Skeletal muscle satellite cell (primary cell): ENCODE results near the gene ZNF827.

Experiments
- H3K27me3 ChIP-seq: 2 replicates; pipeline ENCODE4 v1.7.0; 2013; ENCODE audit warnings: low read length; ENCODE audit not compliant: control insufficient read depth, insufficient read depth
- H3K36me3 ChIP-seq: 2 replicates; pipeline ENCODE4 v1.7.0; 2013; ENCODE audit warnings: mild to moderate bottlenecking, control low read depth, low read length; ENCODE audit not compliant: insufficient read depth
- H3K4me1 ChIP-seq: 2 replicates; pipeline ENCODE4 v1.7.0; 2013; ENCODE audit warnings: low read length; ENCODE audit not compliant: control insufficient read depth, insufficient read depth
- H3K4me2 ChIP-seq: 2 replicates; pipeline ENCODE4 v1.7.0; 2013; ENCODE audit warnings: mild to moderate bottlenecking, low read length
- H3K4me3 ChIP-seq: 2 replicates; pipeline ENCODE4 v1.7.0; 2013; ENCODE audit warnings: low read length
- H3K9ac ChIP-seq: 2 replicates; pipeline ENCODE4 v1.7.0; 2013; ENCODE audit warnings: mild to moderate bottlenecking, low read depth, low read length, moderate library complexity
- H3K9me3 ChIP-seq: replicated peaks from 2 replicates; pipeline ENCODE4 v1.7.0; 2013; ENCODE audit warnings: mild to moderate bottlenecking, control low read depth, low read length

Gene ZNF827

DNA sequence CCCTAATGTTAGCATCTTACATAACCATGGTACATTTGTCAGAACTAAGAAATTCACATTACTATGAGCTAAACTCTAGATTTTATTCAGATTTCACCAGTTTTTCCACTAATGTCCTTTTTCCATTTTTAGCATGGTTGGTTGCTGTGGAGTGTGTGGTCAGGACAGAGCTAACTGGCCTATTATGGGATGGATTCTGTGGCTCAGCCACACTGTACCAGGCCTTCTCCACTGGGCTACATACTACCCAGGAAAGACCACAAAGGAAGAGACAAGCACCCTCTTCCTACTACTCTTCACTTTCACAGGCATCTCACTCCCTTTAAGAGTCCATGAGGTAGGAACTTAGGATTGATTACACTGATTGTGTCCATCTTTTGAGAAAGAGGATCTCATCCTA, 67.4 kb downstream of the ZNF827 start:
- Histone ChIP-seq H3K9me3 (no peaks in the 10 kb centered on the region), H3K27me3 (no peaks in the 10 kb centered on the region), H3K4me1 (no peaks in the 10 kb centered on the region), H3K4me2 (no peak overlapping the region), H3K36me3 (no peaks in the 10 kb centered on the region), H3K4me3 (no peak overlapping the region), H3K9ac (no peak overlapping the region)

- no peak overlapping the region for H3K9ac ChIP-seq
- no peak overlapping the region for H3K4me2 ChIP-seq
- H3K27me3 ChIP-seq: no peaks in the 10 kb centered on the region
- no peaks in the 10 kb centered on the region for H3K4me1 ChIP-seq
- no peak overlapping the region for H3K4me3 ChIP-seq
- H3K36me3 ChIP-seq: no peaks in the 10 kb centered on the region
- H3K9me3 ChIP-seq: no peaks in the 10 kb centered on the region
Observed at GRCh38 chr4:145870155-145871020, 68.2 kb downstream of the ZNF827 start.

- Histone ChIP-seq H3K27me3 (no peaks in the 10 kb centered on the region), H3K9me3 (no peaks in the 10 kb centered on the region), H3K4me3 (no peak overlapping the region), H3K4me1 (no peaks in the 10 kb centered on the region), H3K4me2 (no peak overlapping the region), H3K9ac (no peak overlapping the region), H3K36me3 (no peaks in the 10 kb centered on the region)
Observed at GRCh38 chr4:145868637-145869409, 69.8 kb downstream of the ZNF827 start.

- no peak overlapping the region for H3K9ac ChIP-seq
- H3K9me3 ChIP-seq: no peaks in the 10 kb centered on the region
- no peak overlapping the region for H3K4me2 ChIP-seq
- no peak overlapping the region for H3K4me3 ChIP-seq
- no peaks in the 10 kb centered on the region for H3K36me3 ChIP-seq
- H3K27me3 ChIP-seq: no peaks in the 10 kb centered on the region
- H3K4me1 ChIP-seq: no peaks in the 10 kb centered on the region
Observed at GRCh38 chr4:145867406-145867805, 71.2 kb downstream of the ZNF827 start.

- H3K9me3 ChIP-seq: no peaks in the 10 kb centered on the region
- no peak overlapping the region for H3K9ac ChIP-seq
- H3K27me3 ChIP-seq: no peaks in the 10 kb centered on the region
- H3K4me3 ChIP-seq: no peak overlapping the region
- H3K4me2 ChIP-seq: no peak overlapping the region
- no peaks in the 10 kb centered on the region for H3K4me1 ChIP-seq
- no peaks in the 10 kb centered on the region for H3K36me3 ChIP-seq
Observed at GRCh38 chr4:145866991-145867390, 71.6 kb downstream of the ZNF827 start.

GRCh38 chr4:145865274-145865941, 73.2 kb downstream of the ZNF827 start:
- Histone ChIP-seq H3K4me1 (no peaks in the 10 kb centered on the region), H3K9me3 (no peaks in the 10 kb centered on the region), H3K36me3 (no peaks in the 10 kb centered on the region), H3K4me3 (no peak overlapping the region), H3K9ac (no peak overlapping the region), H3K27me3 (no peaks in the 10 kb centered on the region), H3K4me2 (no peak overlapping the region)

GRCh38 chr4:145863191-145863590, 75.4 kb downstream of the ZNF827 start:
- Histone ChIP-seq H3K4me3 (no peak overlapping the region), H3K4me1 (no peaks in the 10 kb centered on the region), H3K9me3 (no peaks in the 10 kb centered on the region), H3K27me3 (no peaks in the 10 kb centered on the region), H3K36me3 (no peaks in the 10 kb centered on the region), H3K4me2 (no peak overlapping the region), H3K9ac (no peak overlapping the region)

- H3K4me2 ChIP-seq: no peak overlapping the region
- H3K9ac ChIP-seq: no peak overlapping the region
- H3K27me3 ChIP-seq: no peaks in the 10 kb centered on the region
- no peaks in the 10 kb centered on the region for H3K9me3 ChIP-seq
- no peak overlapping the region for H3K4me3 ChIP-seq
- H3K4me1 ChIP-seq: no peaks in the 10 kb centered on the region
- H3K36me3 ChIP-seq: no peaks in the 10 kb centered on the region
Observed at GRCh38 chr4:145861336-145862318, 77.0 kb downstream of the ZNF827 start.

DNA sequence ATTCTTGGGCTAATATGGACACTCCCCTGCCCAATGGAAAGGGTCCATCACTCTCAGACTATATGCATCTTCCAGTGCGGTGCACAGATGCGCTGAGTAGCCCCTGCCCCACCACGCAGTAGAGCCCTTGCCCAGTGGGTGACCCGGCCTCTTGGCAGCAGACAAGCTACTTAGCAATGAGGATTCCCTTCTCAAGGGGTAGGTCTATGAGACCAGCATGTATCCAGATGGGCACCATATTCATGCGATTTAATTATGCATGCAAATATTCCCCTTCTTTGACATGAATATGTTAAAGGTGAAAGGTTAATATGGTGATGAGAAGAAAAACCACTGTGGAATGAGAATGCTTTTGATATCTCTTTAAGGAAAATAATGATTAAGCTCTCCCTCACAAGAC, 77.7 kb downstream of the ZNF827 start:
- Histone ChIP-seq H3K9ac (no peak overlapping the region), H3K4me3 (no peak overlapping the region), H3K9me3 (no peaks in the 10 kb centered on the region), H3K27me3 (no peaks in the 10 kb centered on the region), H3K4me1 (no peaks in the 10 kb centered on the region), H3K4me2 (no peak overlapping the region), H3K36me3 (no peaks in the 10 kb centered on the region)

DNA sequence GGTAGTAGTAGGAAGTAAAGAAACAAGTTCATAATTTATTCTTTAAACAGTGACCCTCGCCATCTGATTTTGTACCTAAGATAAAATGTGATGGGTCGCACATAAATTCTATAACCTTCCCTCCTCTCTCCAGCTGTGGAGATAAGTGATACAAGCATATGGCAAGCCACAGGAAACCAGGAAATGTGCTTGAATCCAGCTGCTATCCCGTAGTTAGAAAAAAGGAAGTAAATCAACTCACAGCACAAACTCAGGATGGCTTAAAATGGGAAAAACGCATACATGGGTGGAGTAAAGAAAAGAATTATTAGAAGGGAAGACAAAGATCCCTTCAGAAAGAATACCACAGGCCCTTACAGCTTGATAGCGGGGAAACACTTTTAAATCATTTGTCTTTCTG, 78.2 kb downstream of the ZNF827 start:
- Histone ChIP-seq H3K9me3 (no peaks in the 10 kb centered on the region), H3K9ac (no peak overlapping the region), H3K4me1 (no peaks in the 10 kb centered on the region), H3K4me2 (no peak overlapping the region), H3K27me3 (no peaks in the 10 kb centered on the region), H3K36me3 (no peaks in the 10 kb centered on the region), H3K4me3 (no peak overlapping the region)
